Measurements from ENCODE around the gene ARAP1. TPM values are rescaled to one million over a fixed set of nuclear protein-coding genes. Genes with fewer than 3 reads are reported as not detected.

Gene ARAP1
- total and polyA plus RNA-seq, 5 experiments from 2014 or later: 14.7 to 166 (median 40.0) TPM

GRCh38 chr11:72786305-72787215 lies 34.4 kb upstream of the ARAP1 start:
- POLR2A ChIA-PET: interaction anchor here (0.5 to 0.7 kb wide), 2 partner anchors 48 to 883 kb away, joined by 3 to 4 read pairs; no protein-coding TSS in a partner anchor
- ATAC-seq: no peak
- peaks cover 7 to 32% (median 29%) of the 10 kb centered on the region in 4 donors for H3K4me1 Mint-ChIP-seq

DNA sequence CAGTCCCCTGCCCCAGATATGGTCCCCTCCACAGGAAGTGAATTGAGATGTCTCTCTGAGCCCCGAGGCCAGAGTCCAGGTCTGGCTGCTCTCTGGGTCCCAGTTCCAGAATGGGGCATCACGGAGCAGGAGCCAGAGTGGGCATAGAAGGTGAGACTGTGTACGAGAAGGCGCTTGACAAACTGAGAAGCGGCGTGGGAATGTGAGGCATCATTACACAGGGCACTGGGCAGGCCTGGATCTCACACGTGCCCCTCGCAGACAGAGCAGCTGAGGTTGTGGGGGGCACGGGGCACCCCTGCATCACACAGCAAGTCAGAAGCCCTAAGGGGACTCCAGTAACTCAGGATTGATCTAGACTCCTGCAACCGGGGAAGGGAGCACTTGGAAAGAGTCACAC lies 32.5 kb upstream of the ARAP1 start:
- Mint-ChIP-seq H3K4me1 (peaks cover 10 to 42% (median 34%) of the 10 kb centered on the region in 4 donors), H3K9me3 (no peaks in the 10 kb centered on the region), H3K27me3 (no peaks in the 10 kb centered on the region), H3K4me3 (peak overlapping the region in 1 of 10 donors; percentile 14), H3K27ac (peak overlapping the region in 1 of 10 donors; percentile 57), H3K36me3 (no peaks in the 10 kb centered on the region)
- no peak for DNase-seq
- POLR2A ChIA-PET: no interaction called here
- ATAC-seq: no peak

More at GRCh38 chr11:72786305-72787215, 34.4 kb upstream of the ARAP1 start:
- Mint-ChIP-seq H3K9me3 (no peaks in the 10 kb centered on the region), H3K27ac (peak overlapping the region in 2 of 10 donors; percentile 23 to 32), H3K36me3 (no peaks in the 10 kb centered on the region), H3K27me3 (no peaks in the 10 kb centered on the region), H3K4me3 (peak overlapping the region in 1 of 10 donors; percentile 24)
- DNase-seq: no peak

GRCh38 chr11:72783144-72783905 lies 31.1 kb upstream of the ARAP1 start:
- Mint-ChIP-seq H3K36me3 (no peaks in the 10 kb centered on the region), H3K9me3 (no peaks in the 10 kb centered on the region), H3K4me1 (peaks cover 14 to 44% (median 36%) of the 10 kb centered on the region in 4 donors), H3K27ac (peak overlapping the region in 5 of 10 donors; percentile 63 to 80 (median 76)), H3K4me3 (peak overlapping the region in 9 of 10 donors; percentile 24 to 88 (median 81)), H3K27me3 (no peaks in the 10 kb centered on the region)
- POLR2A ChIA-PET: interaction anchor here (0.5 to 2.2 kb wide), 5 partner anchors 9 to 61 kb away, joined by 3 to 8 read pairs (median 7); partner anchors contain the start of gene STARD10
- ATAC-seq: no peak
- DNase-seq: no peak

GRCh38 chr11:72782081-72782920 lies 30.1 kb upstream of the ARAP1 start:
- Mint-ChIP-seq H3K4me3 (peak overlapping the region; percentile 76 to 88 (median 82)), H3K27ac (peak overlapping the region in 9 of 10 donors; percentile 43 to 90 (median 78)), H3K9me3 (no peaks in the 10 kb centered on the region), H3K36me3 (no peaks in the 10 kb centered on the region), H3K27me3 (no peaks in the 10 kb centered on the region), H3K4me1 (peaks cover 12 to 37% (median 30%) of the 10 kb centered on the region in 4 donors)
- POLR2A ChIA-PET: interaction anchor here (0.6 to 2.2 kb wide), 5 partner anchors 10 to 374 kb away, joined by 3 to 8 read pairs (median 7); partner anchors contain the start of gene STARD10
- no peak for DNase-seq
- ATAC-seq: peak; percentile 45 to 54

GRCh38 chr11:72781313-72782080 lies 29.3 kb upstream of the ARAP1 start:
- no peaks in the 10 kb centered on the region for H3K9me3 Mint-ChIP-seq
- POLR2A ChIA-PET: interaction anchor here (0.6 to 2.2 kb wide), 7 partner anchors 11 to 374 kb away, joined by 3 to 8 read pairs (median 5); partner anchors contain the start of genes ARAP1 and STARD10
- H3K36me3 Mint-ChIP-seq: no peaks in the 10 kb centered on the region
- H3K27me3 Mint-ChIP-seq: no peaks in the 10 kb centered on the region
- H3K4me1 Mint-ChIP-seq: peaks cover 14 to 32% (median 29%) of the 10 kb centered on the region in 4 donors
- peak overlapping the region in 9 of 10 donors; percentile 43 to 90 (median 78) for H3K27ac Mint-ChIP-seq
- peak; percentile 83 to 85 for ATAC-seq
- H3K4me3 Mint-ChIP-seq: peak overlapping the region; percentile 76 to 88 (median 83)
- DNase-seq: peak; percentile 33 to 76 (median 56)

DNA sequence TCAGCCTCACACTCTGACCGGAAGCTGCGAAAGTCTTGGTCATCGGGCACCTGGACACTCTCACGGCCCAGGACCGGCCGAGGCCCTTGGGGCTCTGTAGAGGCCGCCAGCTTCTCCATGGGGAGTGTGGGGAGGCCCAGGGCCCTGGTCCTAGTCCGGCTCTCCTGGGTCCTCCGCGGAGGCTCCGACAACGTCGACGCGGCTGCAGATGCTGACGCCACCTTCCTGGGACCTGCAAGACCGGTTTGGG lies 28.8 kb upstream of the ARAP1 start:
- H3K4me3 Mint-ChIP-seq: peak overlapping the region; percentile 23 to 87 (median 69)
- peaks cover 16 to 36% (median 29%) of the 10 kb centered on the region in 4 donors for H3K4me1 Mint-ChIP-seq
- no peaks in the 10 kb centered on the region for H3K36me3 Mint-ChIP-seq
- peak overlapping the region in 4 of 10 donors; percentile 25 to 80 (median 41) for H3K27ac Mint-ChIP-seq
- POLR2A ChIA-PET: interaction anchor here (1.2 to 2.2 kb wide), 5 partner anchors 13 to 59 kb away, joined by 3 to 7 read pairs (median 5); partner anchors contain the start of gene ARAP1
- ATAC-seq (no peak), DNase-seq (peak in 1 of 10 donors; percentile 5)
- H3K27me3 Mint-ChIP-seq: no peaks in the 10 kb centered on the region
- H3K9me3 Mint-ChIP-seq: no peaks in the 10 kb centered on the region

DNA sequence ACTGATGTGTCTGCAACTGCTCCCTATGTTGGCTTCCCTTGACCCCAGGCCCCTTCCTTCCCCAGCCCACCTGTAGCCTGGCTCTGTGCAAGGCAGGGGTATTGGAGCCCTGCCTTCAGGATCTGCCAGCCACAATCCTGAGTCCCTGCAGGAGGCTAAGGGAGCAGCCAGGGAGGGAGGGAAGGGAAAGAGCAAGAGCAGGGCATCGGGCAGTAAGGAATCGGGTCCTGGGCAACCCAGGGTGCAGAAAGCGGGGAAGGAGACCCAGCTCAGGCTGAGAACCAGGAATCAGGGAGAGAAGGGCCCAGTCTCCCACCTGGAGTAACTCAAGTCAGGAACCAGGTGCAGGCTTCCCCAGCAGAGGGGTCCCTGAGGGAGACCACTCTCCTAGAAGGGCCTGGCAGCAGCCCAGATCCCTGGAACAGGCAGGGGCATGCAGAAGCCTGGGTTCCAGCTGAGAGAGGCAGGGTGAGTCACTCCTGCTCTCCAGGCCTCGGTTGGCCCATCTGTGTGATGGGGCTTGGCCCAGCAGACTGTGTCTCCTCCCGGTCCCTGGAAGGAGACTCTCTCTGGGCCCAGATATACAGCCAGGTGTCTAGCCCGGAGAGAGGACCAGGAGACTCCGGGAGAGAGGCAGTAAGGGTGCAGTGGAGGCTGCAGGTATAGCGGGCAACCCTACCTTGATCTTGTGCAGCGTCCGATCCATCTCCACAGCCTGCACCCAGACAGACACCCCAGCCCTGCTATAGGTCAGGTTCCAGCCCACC lies 28.3 kb upstream of the ARAP1 start:
- peak overlapping the region in 4 of 10 donors; percentile 7 to 54 (median 19) for H3K27ac Mint-ChIP-seq
- DNase-seq: no peak
- no peaks in the 10 kb centered on the region for H3K27me3 Mint-ChIP-seq
- POLR2A ChIA-PET: interaction anchor here (0.9 to 2.2 kb wide), 5 partner anchors 12 to 58 kb away, joined by 3 to 7 read pairs (median 4); partner anchors contain the start of gene ARAP1
- ATAC-seq: no peak
- peak overlapping the region; percentile 23 to 88 (median 78) for H3K4me3 Mint-ChIP-seq
- H3K4me1 Mint-ChIP-seq: peaks cover 16 to 38% (median 29%) of the 10 kb centered on the region in 4 donors
- no peaks in the 10 kb centered on the region for H3K9me3 Mint-ChIP-seq
- H3K36me3 Mint-ChIP-seq: no peaks in the 10 kb centered on the region

GRCh38 chr11:72779495-72780128 lies 27.4 kb upstream of the ARAP1 start:
- peak overlapping the region in 6 of 10 donors; percentile 7 to 90 (median 56) for H3K27ac Mint-ChIP-seq

GRCh38 chr11:72778535-72779494 lies 26.6 kb upstream of the ARAP1 start:
- ATAC-seq: no peak
- POLR2A ChIA-PET: interaction anchor here (1.0 kb wide), 1 partner anchor 364 kb away, joined by 4 read pairs; no protein-coding TSS in a partner anchor
- Mint-ChIP-seq H3K9me3 (no peaks in the 10 kb centered on the region), H3K27ac (no peak overlapping the region), H3K36me3 (no peaks in the 10 kb centered on the region), H3K27me3 (no peaks in the 10 kb centered on the region), H3K4me1 (peaks cover 18 to 38% (median 34%) of the 10 kb centered on the region in 4 donors), H3K4me3 (peak overlapping the region in 6 of 10 donors; percentile 14 to 84 (median 74))
- DNase-seq: no peak

More at GRCh38 chr11:72779495-72780128, 27.4 kb upstream of the ARAP1 start:
- DNase-seq (no peak), ATAC-seq (no peak)
- Mint-ChIP-seq H3K4me3 (peak overlapping the region; percentile 23 to 88 (median 76)), H3K4me1 (peaks cover 16 to 38% (median 34%) of the 10 kb centered on the region in 4 donors), H3K27me3 (no peaks in the 10 kb centered on the region), H3K36me3 (no peaks in the 10 kb centered on the region), H3K9me3 (no peaks in the 10 kb centered on the region)
- POLR2A ChIA-PET: interaction anchor here (0.9 to 1.6 kb wide), 3 partner anchors 11 to 363 kb away, joined by 3 to 4 read pairs (median 3); no protein-coding TSS in a partner anchor

All from naive thymus-derived CD8-positive, alpha-beta T cell (primary cell).